ENCODE data around the gene ENPP6. TPM values are rescaled to one million over a fixed set of nuclear protein-coding genes. Genes with fewer than 3 reads are reported as not detected.
A peak's percentile ranks its signal among the peaks of the same experiment; 100 is the strongest.

The ENPP6 gene
- total RNA-seq, 1 donor from 2014 or later, result 0.61 TPM

- intact Hi-C loops (cut with micrococcal nuclease), result loop anchor here (5.0 to 10.0 kb wide), 2 partner anchors 71 to 692 kb away; no protein-coding TSS in a partner anchor
- Mint-ChIP-seq H3K4me1 (peaks cover 10% of the 10 kb centered on the region), H3K27ac (no peak overlapping the region), H3K27me3 (peaks cover 51% of the 10 kb centered on the region), H3K36me3 (ENCODE audit: low read depth) (no peaks in the 10 kb centered on the region), H3K4me3 (no peak overlapping the region), H3K9me3 (no peaks in the 10 kb centered on the region)
- no peak for DNase-seq
Measured at GRCh38 chr4:184166736-184167135, 50.9 kb downstream of the ENPP6 start.

- intact Hi-C loops (cut with micrococcal nuclease), result loop anchor here (5.0 to 10.0 kb wide), 2 partner anchors 72 to 690 kb away; no protein-coding TSS in a partner anchor
- H3K9me3 Mint-ChIP-seq, result no peaks in the 10 kb centered on the region
- no peak overlapping the region for H3K27ac Mint-ChIP-seq
- no peak overlapping the region for H3K4me3 Mint-ChIP-seq
- peaks cover 57% of the 10 kb centered on the region for H3K27me3 Mint-ChIP-seq
- no peak for DNase-seq
- peaks cover 2% of the 10 kb centered on the region for H3K4me1 Mint-ChIP-seq
- no peaks in the 10 kb centered on the region for H3K36me3 Mint-ChIP-seq (ENCODE audit: low read depth)
Measured at GRCh38 chr4:184165291-184165690, 52.4 kb downstream of the ENPP6 start.

- no peaks in the 10 kb centered on the region for H3K36me3 Mint-ChIP-seq (ENCODE audit: low read depth)
- DNase-seq, result peak; percentile 75
- H3K4me3 Mint-ChIP-seq, result no peak overlapping the region
- intact Hi-C loops (cut with micrococcal nuclease), result loop anchor here (1.0 to 10.0 kb wide), 2 partner anchors 324 to 689 kb away; no protein-coding TSS in a partner anchor
- no peak overlapping the region for H3K27ac Mint-ChIP-seq
- peaks cover 2% of the 10 kb centered on the region for H3K4me1 Mint-ChIP-seq
- no peaks in the 10 kb centered on the region for H3K9me3 Mint-ChIP-seq
- peaks cover 60% of the 10 kb centered on the region for H3K27me3 Mint-ChIP-seq
Measured at GRCh38 chr4:184163813-184164212, 53.9 kb downstream of the ENPP6 start.

GRCh38 chr4:184162596-184162995, 55.1 kb downstream of the ENPP6 start:
- H3K4me1 Mint-ChIP-seq, result no peaks in the 10 kb centered on the region
- H3K36me3 Mint-ChIP-seq (ENCODE audit: low read depth), result no peaks in the 10 kb centered on the region
- H3K4me3 Mint-ChIP-seq, result no peak overlapping the region
- intact Hi-C loops (cut with micrococcal nuclease), result loop anchor here (10.0 kb wide), 1 partner anchor 688 kb away; no protein-coding TSS in a partner anchor
- H3K27me3 Mint-ChIP-seq, result peaks cover 53% of the 10 kb centered on the region
- no peak overlapping the region for H3K27ac Mint-ChIP-seq
- H3K9me3 Mint-ChIP-seq, result no peaks in the 10 kb centered on the region
- no peak for DNase-seq

- H3K4me1 Mint-ChIP-seq, result no peaks in the 10 kb centered on the region
- H3K9me3 Mint-ChIP-seq, result no peaks in the 10 kb centered on the region
- H3K4me3 Mint-ChIP-seq, result no peak overlapping the region
- H3K36me3 Mint-ChIP-seq (ENCODE audit: low read depth), result no peaks in the 10 kb centered on the region
- intact Hi-C loops (cut with micrococcal nuclease), result no loop called here
- DNase-seq, result no peak
- H3K27me3 Mint-ChIP-seq, result peaks cover 25% of the 10 kb centered on the region
- no peak overlapping the region for H3K27ac Mint-ChIP-seq
Measured at GRCh38 chr4:184157322-184157721, 60.4 kb downstream of the ENPP6 start.

GRCh38 chr4:184156163-184156920, 61.3 kb downstream of the ENPP6 start:
- H3K36me3 Mint-ChIP-seq (ENCODE audit: low read depth), result no peaks in the 10 kb centered on the region
- intact Hi-C loops (cut with micrococcal nuclease), result no loop called here
- no peaks in the 10 kb centered on the region for H3K4me1 Mint-ChIP-seq
- H3K4me3 Mint-ChIP-seq, result no peak overlapping the region
- H3K9me3 Mint-ChIP-seq, result no peaks in the 10 kb centered on the region
- no peak for DNase-seq
- peaks cover 19% of the 10 kb centered on the region for H3K27me3 Mint-ChIP-seq
- H3K27ac Mint-ChIP-seq, result no peak overlapping the region

GRCh38 chr4:184154199-184154598, 63.5 kb downstream of the ENPP6 start:
- Mint-ChIP-seq H3K4me3 (no peak overlapping the region), H3K36me3 (ENCODE audit: low read depth) (no peaks in the 10 kb centered on the region), H3K27ac (no peak overlapping the region), H3K9me3 (no peaks in the 10 kb centered on the region), H3K4me1 (peaks cover 3% of the 10 kb centered on the region), H3K27me3 (peaks cover 12% of the 10 kb centered on the region)
- no peak for DNase-seq
- intact Hi-C loops (cut with micrococcal nuclease), result no loop called here

- Mint-ChIP-seq H3K27ac (no peak overlapping the region), H3K36me3 (ENCODE audit: low read depth) (no peaks in the 10 kb centered on the region), H3K4me1 (peaks cover 4% of the 10 kb centered on the region), H3K4me3 (no peak overlapping the region), H3K27me3 (peaks cover 10% of the 10 kb centered on the region), H3K9me3 (no peaks in the 10 kb centered on the region)
- DNase-seq, result no peak
- intact Hi-C loops (cut with micrococcal nuclease), result no loop called here
Measured at GRCh38 chr4:184153781-184154180, 63.9 kb downstream of the ENPP6 start.

GRCh38 chr4:184151988-184152485, 65.6 kb downstream of the ENPP6 start:
- H3K9me3 Mint-ChIP-seq, result no peaks in the 10 kb centered on the region
- H3K4me1 Mint-ChIP-seq, result peaks cover 15% of the 10 kb centered on the region
- H3K36me3 Mint-ChIP-seq (ENCODE audit: low read depth), result no peaks in the 10 kb centered on the region
- DNase-seq, result no peak
- H3K27me3 Mint-ChIP-seq, result peaks cover 6% of the 10 kb centered on the region
- no peak overlapping the region for H3K4me3 Mint-ChIP-seq
- no peak overlapping the region for H3K27ac Mint-ChIP-seq
- intact Hi-C loops (cut with micrococcal nuclease), result no loop called here

GRCh38 chr4:184150102-184150839, 67.4 kb downstream of the ENPP6 start:
- Mint-ChIP-seq H3K4me3 (no peak overlapping the region), H3K9me3 (no peaks in the 10 kb centered on the region), H3K36me3 (ENCODE audit: low read depth) (no peaks in the 10 kb centered on the region), H3K27me3 (peaks cover under 1% of the 10 kb centered on the region), H3K27ac (no peak overlapping the region), H3K4me1 (peaks cover 15% of the 10 kb centered on the region)
- intact Hi-C loops (cut with micrococcal nuclease), result no loop called here
- DNase-seq, result no peak

GRCh38 chr4:184148738-184149637, 68.7 kb downstream of the ENPP6 start:
- intact Hi-C loops (cut with micrococcal nuclease), result no loop called here
- no peak overlapping the region for H3K4me3 Mint-ChIP-seq
- no peak overlapping the region for H3K27ac Mint-ChIP-seq
- H3K36me3 Mint-ChIP-seq (ENCODE audit: low read depth), result no peaks in the 10 kb centered on the region
- no peaks in the 10 kb centered on the region for H3K9me3 Mint-ChIP-seq
- H3K4me1 Mint-ChIP-seq, result peaks cover 15% of the 10 kb centered on the region
- no peaks in the 10 kb centered on the region for H3K27me3 Mint-ChIP-seq
- DNase-seq, result peak; percentile 46

- H3K4me1 Mint-ChIP-seq, result peaks cover 15% of the 10 kb centered on the region
- DNase-seq, result peak; percentile 61
- intact Hi-C loops (cut with micrococcal nuclease), result no loop called here
- H3K36me3 Mint-ChIP-seq (ENCODE audit: low read depth), result no peaks in the 10 kb centered on the region
- no peak overlapping the region for H3K4me3 Mint-ChIP-seq
- no peaks in the 10 kb centered on the region for H3K27me3 Mint-ChIP-seq
- H3K9me3 Mint-ChIP-seq, result no peaks in the 10 kb centered on the region
- no peak overlapping the region for H3K27ac Mint-ChIP-seq
Measured at GRCh38 chr4:184147858-184148737, 69.6 kb downstream of the ENPP6 start.

GRCh38 chr4:184146951-184147350, 70.7 kb downstream of the ENPP6 start:
- Mint-ChIP-seq H3K9me3 (no peaks in the 10 kb centered on the region), H3K27ac (no peak overlapping the region), H3K4me1 (peaks cover 15% of the 10 kb centered on the region), H3K36me3 (ENCODE audit: low read depth) (no peaks in the 10 kb centered on the region), H3K27me3 (no peaks in the 10 kb centered on the region), H3K4me3 (no peak overlapping the region)
- intact Hi-C loops (cut with micrococcal nuclease), result no loop called here
- DNase-seq, result peak; percentile 48
